H1 (cell line): ENCODE data around the gene MOB4. TPM values are rescaled to one million over a fixed set of nuclear protein-coding genes. Genes with fewer than 3 reads are reported as not detected.

ENCODE experiments used
- CTCF ChIA-PET: fragments of 300-600 bp; sonication (Branson Sonifier 250); formaldehyde crosslinking; loops from one replicate; lab custom pipeline; 2021; ENCODE audit not compliant: partially characterized antibody; lab: Charles Lee
- POLR2A ChIA-PET: fragments of 300-600 bp; sonication (Branson Sonifier 250); formaldehyde crosslinking; loops from one replicate; lab custom pipeline; 2021; ENCODE audit warnings: inconsistent platforms; ENCODE audit not compliant: partially characterized antibody; lab: Charles Lee
- DNase-seq, 2 experiments: peaks; one replicate each; pipeline versions ENCODE4 v3.0.0 to v3.0.0-alpha.2; 2010 to 2022; ENCODE audit warnings: low spot score in 2 of 2, low read depth in 1 of 2, mixed read lengths in 1 of 2
- FAIRE-seq: peaks from 2 replicates; lab custom pipeline; 2011; peaks lifted over from hg19 to GRCh38; lab: Jason Lieb, UNC
- H2AFZ ChIP-seq: 2 replicates; pipeline ENCODE4 v1.8.1; 2012; ENCODE audit warnings: low read length, inconsistent platforms
- H2AK5ac ChIP-seq: 2 replicates; pipeline ENCODE4 v1.6.1; 2013; ENCODE audit warnings: low read depth, low read length
- H2BK120ac ChIP-seq: replicated peaks from 2 replicates; pipeline ENCODE3; 2013; ENCODE audit warnings: low read depth, low read length, inconsistent platforms
- H2BK12ac ChIP-seq: 2 replicates; pipeline ENCODE4 v1.6.1; 2013; ENCODE audit warnings: low read depth, low read length
- H2BK15ac ChIP-seq: 2 replicates; pipeline ENCODE4 v1.6.1; 2013; ENCODE audit warnings: low read length
- H2BK20ac ChIP-seq: 2 replicates; pipeline ENCODE4 v1.6.1; 2013; ENCODE audit warnings: low read length
- H2BK5ac ChIP-seq: 2 replicates; pipeline ENCODE4 v1.6.1; 2013; ENCODE audit warnings: low read depth, low read length
- H3K14ac ChIP-seq: 2 replicates; pipeline ENCODE4 v1.6.1; 2013; ENCODE audit warnings: inconsistent platforms; ENCODE audit not compliant: insufficient read length
- H3K18ac ChIP-seq: 2 replicates; pipeline ENCODE4 v1.6.1; 2013; ENCODE audit warnings: low read length; ENCODE audit errors: extremely low read depth
- H3K23ac ChIP-seq: 2 replicates; pipeline ENCODE4 v1.6.1; 2013; ENCODE audit warnings: inconsistent platforms; ENCODE audit not compliant: insufficient read length
- H3K23me2 ChIP-seq: 2 replicates; pipeline ENCODE4 v1.6.1; 2013; ENCODE audit warnings: low read depth, low read length
- H3K27ac ChIP-seq: 2 replicates; pipeline ENCODE4 v1.6.1; 2011; ENCODE audit warnings: low read depth, low read length, inconsistent platforms
- H3K27me3 ChIP-seq, 4 experiments: replicated peaks in 1 of 4; 1 replicate in 1 of 4; 2 replicates in 3 of 4; pipeline versions ENCODE4 v1.6.1 to v1.8.1; 2011 to 2013; ENCODE audit warnings: low read length in 3 of 4, mild to moderate bottlenecking in 3 of 4, inconsistent platforms in 2 of 4, mixed read lengths in 2 of 4, moderate library complexity in 1 of 4; ENCODE audit not compliant: control insufficient read depth in 3 of 4, insufficient read depth in 3 of 4; ENCODE audit errors: extremely low read depth in 1 of 4
- H3K36me3 ChIP-seq, 4 experiments: 2 replicates each; pipeline versions ENCODE4 v1.6.1 to v1.8.1; 2011 to 2013; ENCODE audit warnings: mild to moderate bottlenecking in 4 of 4, low read length in 3 of 4, moderate library complexity in 2 of 4, control low read depth in 1 of 4, inconsistent platforms in 1 of 4; ENCODE audit not compliant: insufficient read depth in 4 of 4, control insufficient read depth in 2 of 4
- H3K4ac ChIP-seq: replicated peaks from 2 replicates; pipeline ENCODE3; 2013; ENCODE audit warnings: low read length, low read depth, mixed read lengths, inconsistent platforms; ENCODE audit not compliant: insufficient read length
- H3K4me1 ChIP-seq, 4 experiments: replicated peaks in 1 of 4; 1 replicate in 1 of 4; 2 replicates in 3 of 4; pipeline versions ENCODE4 v1.6.1 to v1.8.1; 2011 to 2013; ENCODE audit warnings: low read length in 3 of 4, inconsistent platforms in 2 of 4, mixed read lengths in 1 of 4; ENCODE audit not compliant: insufficient read depth in 4 of 4, control insufficient read depth in 3 of 4
- H3K4me2 ChIP-seq, 2 experiments: 2 replicates each; pipeline versions ENCODE4 v1.6.1 to v1.8.1; 2011 to 2013; ENCODE audit warnings: low read depth in 2 of 2, low read length in 2 of 2, control low read depth in 1 of 2, inconsistent platforms in 1 of 2, mild to moderate bottlenecking in 1 of 2; ENCODE audit not compliant: insufficient read depth in 1 of 2
- H3K4me3 ChIP-seq, 4 experiments: fragments of 200-600, 300-600 bp in 1 of 4; sonication (generic), shearing (Covaris generic), sonication (Bioruptor Twin) in 1 of 4; 2 replicates each; pipeline versions ENCODE4 v1.5.1 to v1.8.1; 2011 to 2016; ENCODE audit warnings: low read length in 4 of 4, low read depth in 3 of 4, control low read depth in 2 of 4, inconsistent platforms in 2 of 4, mild to moderate bottlenecking in 2 of 4, mixed read lengths in 1 of 4, moderate library complexity in 1 of 4; ENCODE audit not compliant: insufficient read depth in 2 of 4; ENCODE audit errors: extremely low read depth in 1 of 4
- H3K56ac ChIP-seq: replicated peaks from 2 replicates; pipeline ENCODE3; 2013; ENCODE audit warnings: low read depth, mild to moderate bottlenecking, mixed read lengths, low read length, inconsistent platforms; ENCODE audit not compliant: insufficient read length
- H3K79me1 ChIP-seq: 2 replicates; pipeline ENCODE4 v1.6.1; 2013; ENCODE audit warnings: low read depth, low read length, control low read depth
- H3K79me2 ChIP-seq, 2 experiments: 2 replicates each; pipeline versions ENCODE4 v1.6.1 to v1.8.1; 2012 to 2013; ENCODE audit warnings: low read length in 2 of 2, mild to moderate bottlenecking in 2 of 2, inconsistent platforms in 1 of 2; ENCODE audit not compliant: insufficient read depth in 2 of 2, control insufficient read depth in 1 of 2
- H3K9ac ChIP-seq, 4 experiments: replicated peaks in 1 of 4; 1 replicate in 1 of 4; 2 replicates in 3 of 4; pipeline versions ENCODE4 v1.6.1 to v1.8.1; 2011 to 2013; ENCODE audit warnings: low read depth in 3 of 4, low read length in 3 of 4, control low read depth in 2 of 4, mild to moderate bottlenecking in 2 of 4, moderate library complexity in 2 of 4, inconsistent platforms in 1 of 4; ENCODE audit errors: extremely low read depth in 1 of 4
- H3K9me3 ChIP-seq, 2 experiments: 2 replicates each; pipeline versions ENCODE4 v1.6.1 to v1.8.1; 2012 to 2013; ENCODE audit warnings: mild to moderate bottlenecking in 2 of 2, moderate library complexity in 2 of 2, control low read depth in 1 of 2, inconsistent platforms in 1 of 2, low read depth in 1 of 2, low read length in 1 of 2, mixed read lengths in 1 of 2; ENCODE audit not compliant: insufficient read depth in 2 of 2
- H4K20me1 ChIP-seq, 2 experiments: replicated peaks in 1 of 2; 2 replicates each; pipeline versions ENCODE3 to v1.8.1; 2011 to 2013; ENCODE audit warnings: inconsistent platforms in 2 of 2, low read length in 2 of 2, mild to moderate bottlenecking in 1 of 2; ENCODE audit not compliant: insufficient read depth in 2 of 2, control insufficient read depth in 1 of 2
- H4K5ac ChIP-seq: 2 replicates; pipeline ENCODE4 v1.6.1; 2013; ENCODE audit warnings: low read length, low read depth, mixed read lengths, inconsistent platforms; ENCODE audit not compliant: insufficient read length
- H4K8ac ChIP-seq: 2 replicates; pipeline ENCODE4 v1.8.0; 2013; ENCODE audit warnings: mild to moderate bottlenecking, moderate library complexity, low read length, inconsistent platforms; ENCODE audit not compliant: insufficient read depth; ENCODE audit errors: extremely low read depth
- H4K91ac ChIP-seq: replicated peaks from 2 replicates; pipeline ENCODE3; 2013; ENCODE audit warnings: low read length, mixed read lengths, inconsistent platforms; ENCODE audit not compliant: insufficient read length
- CBX5 ChIP-seq: fragments of 300-800, 300-1000 bp; sonication (generic); IDR thresholded peaks from 2 replicates; pipeline ENCODE4 v1.7.1; 2016; ENCODE audit warnings: antibody characterized with exemption, low read length, low read depth
- KDM4A ChIP-seq: IDR thresholded peaks from one replicate; pipeline ENCODE4 v1.7.1; 2012; ENCODE audit warnings: low read depth, mild to moderate bottlenecking, moderate library complexity, low read length, inconsistent platforms; ENCODE audit not compliant: severe bottlenecking
- POU5F1 ChIP-seq: IDR thresholded peaks from 2 replicates; pipeline ENCODE4 v1.6.1; 2011; ENCODE audit warnings: low read depth, mild to moderate bottlenecking, low read length, moderate library complexity
- SP1 ChIP-seq: IDR thresholded peaks from 2 replicates; pipeline ENCODE4 v1.6.1; 2011; ENCODE audit warnings: low read depth, low read length
- TCF12 ChIP-seq: IDR thresholded peaks from 2 replicates; pipeline ENCODE4 v1.6.1; 2011; ENCODE audit warnings: low read depth, mild to moderate bottlenecking, low read length
- TEAD4 ChIP-seq: IDR thresholded peaks from 2 replicates; pipeline ENCODE4 v1.6.1; 2012; ENCODE audit warnings: low read depth, low read length, inconsistent platforms, mixed read lengths
- WGBS, 2 experiments: shearing (Covaris generic) in 1 of 2; methylation state at CpG; one replicate each; pipeline versions ENCODE4 v1.1.6 to v1.1.7; 2013 to 2015; ENCODE audit warnings: low lambda C conversion rate in 2 of 2, mixed read lengths in 2 of 2, inconsistent platforms in 1 of 2, low coverage in 1 of 2, missing lambda C conversion rate in 1 of 2; ENCODE audit not compliant: insufficient replicate concordance in 2 of 2, insufficient coverage in 1 of 2, insufficient read length in 1 of 2; ENCODE audit errors: extremely low coverage in 1 of 2, missing lambda C conversion rate in 1 of 2; 5-methylcytosine and 5-hydroxymethylcytosine counted together
- polyA plus RNA-seq, 7 experiments: library from polyadenylated mRNA; depleted of rRNA in 3 of 7; stranded (reverse) in 5 of 7; unstranded in 2 of 7; fragments of >200 nt in 5 of 7; fragments of 200-250 nt in 2 of 7; gene quantifications; 1 replicate in 5 of 7; 2 replicates in 1 of 7; 4 replicates in 1 of 7; pipeline versions ENCODE4 v1.2.1 to v1.2.3, GENCODE V29; 2011 to 2013; ENCODE audit warnings: missing spikeins in 2 of 7, mixed read lengths in 2 of 7
- total RNA-seq: library from RNA; stranded (reverse); fragmentation: NEBNext Ultra II Directional; extraction: Animal tissue kit (Norgen Biotek cat#: 25700); gene quantifications from 2 replicates; pipeline ENCODE4 v1.2.1, GENCODE V29; 2021
- TF ChIP-seq, protein P1 (sequence below), 3 experiments: IDR thresholded peaks; 1 replicate in 2 of 3; 2 replicates in 1 of 3; pipeline versions ENCODE4 v1.5.1 to v1.6.1; 2011; ENCODE audit warnings: low read length in 3 of 3, mild to moderate bottlenecking in 3 of 3, inconsistent platforms in 2 of 3, low read depth in 1 of 3, moderate library complexity in 1 of 3; ENCODE audit not compliant: insufficient read depth in 1 of 3; ENCODE audit errors: control extremely low read depth in 1 of 3

Gene MOB4
- total and polyA plus RNA-seq, 2 of the 8 experiments (the other 6 are each of a cell fraction or from before 2014, with no cell fraction given): 51.5 to 54.2 TPM

DNA sequence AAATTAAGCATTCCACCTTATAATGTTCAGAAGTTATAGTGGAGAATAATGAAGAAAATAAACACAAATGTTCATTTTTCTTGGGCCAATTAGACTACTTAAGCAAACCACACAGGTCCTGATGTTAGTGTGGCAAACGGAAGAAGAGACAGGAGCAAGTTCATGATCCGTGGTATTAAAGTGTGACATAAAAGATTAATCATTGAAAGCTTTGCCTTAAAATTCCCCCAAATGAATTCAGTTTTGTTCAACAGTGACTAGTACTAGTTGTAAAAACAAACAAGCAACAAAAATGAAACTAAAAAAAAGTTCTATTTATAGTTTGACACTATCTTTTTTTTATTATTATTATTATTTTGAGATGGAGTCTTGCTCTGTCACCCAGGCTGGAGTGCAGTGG is 85.9 kb downstream of the MOB4 start:
- no peak overlapping the region for H3K4me3 ChIP-seq
- FAIRE-seq (no peak), DNase-seq (no peak)
- WGBS, 2 experiments: 85% methylated on average over 2 of the region's 2 CpGs; no CpG with 5 or more reads in 1 of the 2 experiments
- no peak overlapping the region for H2BK12ac ChIP-seq
- H4K91ac ChIP-seq: no peak overlapping the region
- H3K36me3 ChIP-seq: no peaks in the 10 kb centered on the region
- H3K79me2 ChIP-seq: no peaks in the 10 kb centered on the region
- H3K14ac ChIP-seq: no peak overlapping the region
- H3K27ac ChIP-seq: no peak overlapping the region
- H3K18ac ChIP-seq: no peak overlapping the region
- ChIA-PET POLR2A (interaction anchor here (0.7 to 1.5 kb wide), 2 partner anchors 14 to 117 kb away, joined by 3 to 4 read pairs; no protein-coding TSS in a partner anchor), CTCF (interaction anchor here (0.6 to 1.3 kb wide), 2 partner anchors 21 to 105 kb away, joined by 3 read pairs; no protein-coding TSS in a partner anchor)
- H2BK5ac ChIP-seq: no peak overlapping the region
- no peaks in the 10 kb centered on the region for H3K9me3 ChIP-seq
- H3K4me1 ChIP-seq: peaks cover 0 to 5% (median 2%) of the 10 kb centered on the region in 4 experiments; a peak in 5 of 7 replicates
- no peak overlapping the region for H2BK20ac ChIP-seq
- H3K4ac ChIP-seq: no peak overlapping the region
- no peaks in the 10 kb centered on the region for H3K79me1 ChIP-seq
- H2AK5ac ChIP-seq: no peak overlapping the region
- no peak overlapping the region for H3K4me2 ChIP-seq
- H3K56ac ChIP-seq: no peak overlapping the region
- H3K9ac ChIP-seq: no peak overlapping the region
- no peaks in the 10 kb centered on the region; a peak in 1 of 7 replicates for H3K27me3 ChIP-seq
- no peak overlapping the region for H4K8ac ChIP-seq
- no peak overlapping the region for H3K23ac ChIP-seq
- no peaks in the 10 kb centered on the region for H4K20me1 ChIP-seq
- H4K5ac ChIP-seq: no peak overlapping the region
- no peaks in the 10 kb centered on the region for H3K23me2 ChIP-seq
- H2BK15ac ChIP-seq: no peak overlapping the region
- no peak overlapping the region for H2AFZ ChIP-seq
- H2BK120ac ChIP-seq: no peak overlapping the region
- TF ChIP-seq CBX5: no peak
- no peak for TF ChIP-seq POU5F1
- TF ChIP-seq, protein P1, sequence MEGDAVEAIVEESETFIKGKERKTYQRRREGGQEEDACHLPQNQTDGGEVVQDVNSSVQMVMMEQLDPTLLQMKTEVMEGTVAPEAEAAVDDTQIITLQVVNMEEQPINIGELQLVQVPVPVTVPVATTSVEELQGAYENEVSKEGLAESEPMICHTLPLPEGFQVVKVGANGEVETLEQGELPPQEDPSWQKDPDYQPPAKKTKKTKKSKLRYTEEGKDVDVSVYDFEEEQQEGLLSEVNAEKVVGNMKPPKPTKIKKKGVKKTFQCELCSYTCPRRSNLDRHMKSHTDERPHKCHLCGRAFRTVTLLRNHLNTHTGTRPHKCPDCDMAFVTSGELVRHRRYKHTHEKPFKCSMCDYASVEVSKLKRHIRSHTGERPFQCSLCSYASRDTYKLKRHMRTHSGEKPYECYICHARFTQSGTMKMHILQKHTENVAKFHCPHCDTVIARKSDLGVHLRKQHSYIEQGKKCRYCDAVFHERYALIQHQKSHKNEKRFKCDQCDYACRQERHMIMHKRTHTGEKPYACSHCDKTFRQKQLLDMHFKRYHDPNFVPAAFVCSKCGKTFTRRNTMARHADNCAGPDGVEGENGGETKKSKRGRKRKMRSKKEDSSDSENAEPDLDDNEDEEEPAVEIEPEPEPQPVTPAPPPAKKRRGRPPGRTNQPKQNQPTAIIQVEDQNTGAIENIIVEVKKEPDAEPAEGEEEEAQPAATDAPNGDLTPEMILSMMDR (IDR thresholded peaks at IDR 0.05; ENCODE audit: control extremely low read depth in 1 of 3, insufficient read depth in 1 of 3, low read depth in 1 of 3, low read length in 3 of 3): no peak
- no peak for TF ChIP-seq SP1
- no peak for TF ChIP-seq KDM4A
- no peak for TF ChIP-seq TCF12
- TF ChIP-seq TEAD4: no peak
